EL (cell line): ENCODE measurements around the gene GRK3.
"Not testable (repeated sequence)": the region's sequence is repeated elsewhere in the genome, so short reads cannot be mapped to it uniquely, and the experiment has no call there.

ENCODE experiments used
- DNase-seq: peaks from one replicate; pipeline ENCODE4 v3.0.0-alpha.2; 2016

The GRK3 gene

GRCh38 chr22:25702571-25703167 is 138.2 kb downstream of the GRK3 start:
- DNase-seq = no peak

- no peak for DNase-seq
Observed at GRCh38 chr22:25704701-25705100, 140.2 kb downstream of the GRK3 start.

DNA sequence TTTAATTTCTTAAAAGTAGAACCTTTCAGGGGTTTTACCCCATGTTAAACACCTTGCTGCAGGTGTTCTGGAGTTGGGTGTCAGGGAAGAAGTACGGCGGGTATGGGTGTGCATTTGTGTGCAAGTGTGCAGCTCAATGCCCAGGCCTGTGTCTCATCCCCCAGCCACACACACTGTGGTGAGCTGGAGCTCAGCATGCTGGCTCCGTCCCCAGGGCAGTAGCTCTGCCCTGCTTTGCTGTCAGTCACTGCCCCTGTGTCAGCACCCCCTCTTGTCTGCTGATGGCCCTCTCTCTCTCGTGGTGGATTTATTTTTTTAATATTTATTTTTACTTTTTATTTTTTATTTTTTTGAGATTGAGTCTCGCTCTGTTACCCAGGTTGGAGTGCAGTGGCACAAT is 141.7 kb downstream of the GRK3 start:
- DNase-seq = no peak

DNA sequence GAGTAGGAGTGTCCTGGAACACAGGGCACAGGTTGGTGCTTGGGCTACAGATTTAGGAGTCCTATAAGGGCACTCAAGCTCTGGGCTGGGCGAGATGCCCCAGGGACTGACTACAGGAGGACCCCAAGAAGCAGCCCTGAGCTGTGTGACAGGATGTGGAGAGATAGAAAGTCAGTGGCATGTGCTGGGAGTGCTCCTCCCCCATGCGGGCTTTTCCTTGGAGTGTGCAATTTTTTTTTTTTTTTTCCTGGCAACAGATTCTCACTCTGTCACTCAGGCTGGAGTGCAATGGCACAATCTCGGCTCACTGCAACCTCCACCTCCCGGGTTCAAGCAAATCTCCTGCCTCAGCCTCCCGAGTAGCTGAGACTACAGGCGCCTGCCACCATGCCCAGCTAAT is 144.0 kb downstream of the GRK3 start:
- DNase-seq = not testable (repeated sequence)

DNA sequence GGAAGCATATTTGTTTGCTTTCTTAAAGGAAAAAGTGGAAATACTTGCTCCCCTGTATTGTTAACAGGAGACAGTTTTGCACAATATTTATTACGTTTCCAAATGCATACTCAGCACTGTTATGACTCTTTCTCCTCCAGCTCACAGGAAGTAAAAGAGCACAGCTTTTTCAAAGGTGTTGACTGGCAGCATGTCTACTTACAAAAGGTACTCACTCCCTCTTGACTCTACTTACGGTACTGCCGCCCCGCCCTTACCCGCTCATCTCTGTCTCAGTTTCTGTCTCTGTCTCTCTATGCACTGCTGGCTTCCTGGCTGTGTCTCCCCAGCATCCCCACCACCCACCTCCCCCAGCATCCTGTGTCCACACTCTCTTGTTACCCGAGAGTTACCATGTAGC is 145.3 kb downstream of the GRK3 start:
- DNase-seq = no peak

- no peak for DNase-seq
Observed at GRCh38 chr22:25710501-25710900, 146.0 kb downstream of the GRK3 start.

DNA sequence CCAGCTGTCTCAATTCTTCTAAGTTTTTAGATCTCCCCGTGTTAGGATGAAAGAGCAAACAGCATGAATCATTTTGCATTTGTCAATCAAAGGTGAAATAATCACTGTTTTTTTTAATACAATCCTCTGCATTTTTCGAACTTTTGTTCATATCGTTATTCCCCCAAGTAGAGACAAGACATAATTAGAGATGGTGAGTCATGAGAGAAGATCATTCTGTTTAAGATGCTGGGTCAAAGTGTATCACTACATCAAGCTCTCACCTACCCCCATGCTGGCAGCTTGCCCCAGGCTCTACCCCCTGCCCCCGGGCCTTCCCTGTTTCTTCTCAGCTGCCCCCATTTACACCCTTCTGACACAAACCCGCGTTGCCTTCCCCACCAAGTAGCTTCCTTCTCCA is 147.0 kb downstream of the GRK3 start:
- DNase-seq = no peak

DNA sequence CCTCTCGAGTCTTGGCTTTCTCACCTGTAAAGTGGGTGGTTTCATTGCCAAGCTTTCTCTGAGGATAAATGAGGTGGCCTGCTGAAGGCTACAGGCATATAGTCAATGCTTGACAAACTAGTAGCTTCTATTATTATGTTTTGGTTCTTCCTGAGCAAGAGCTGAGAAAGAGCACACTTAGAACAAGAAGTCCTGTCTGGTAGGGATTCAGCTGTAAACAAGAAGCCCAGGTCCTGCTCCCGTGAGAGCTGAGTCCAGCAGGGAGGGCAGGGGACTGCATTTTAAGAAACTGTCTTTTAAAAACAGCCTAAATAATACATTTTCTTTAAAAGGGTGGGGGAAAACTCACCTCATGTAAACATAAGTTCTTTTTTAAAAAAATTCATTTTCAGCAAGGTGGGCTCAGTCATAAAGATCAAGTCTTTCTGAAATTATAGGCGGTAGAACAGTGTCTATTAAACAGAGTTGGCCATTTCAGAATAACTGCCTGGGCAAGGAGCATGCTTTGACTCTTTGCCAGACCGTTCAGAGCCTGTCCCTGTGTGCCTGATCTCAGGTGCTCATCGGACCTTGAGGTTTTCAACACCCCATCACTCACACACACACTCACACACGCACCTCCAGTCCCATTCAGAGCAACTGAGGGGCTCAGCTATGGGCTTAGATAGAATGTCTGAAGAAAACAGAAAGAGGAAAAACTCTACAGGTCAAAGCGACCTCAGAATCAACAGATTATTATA is 148.4 kb downstream of the GRK3 start:
- DNase-seq = no peak

- DNase-seq = no peak
Observed at GRCh38 chr22:25714070-25714469, 149.6 kb downstream of the GRK3 start.

DNA sequence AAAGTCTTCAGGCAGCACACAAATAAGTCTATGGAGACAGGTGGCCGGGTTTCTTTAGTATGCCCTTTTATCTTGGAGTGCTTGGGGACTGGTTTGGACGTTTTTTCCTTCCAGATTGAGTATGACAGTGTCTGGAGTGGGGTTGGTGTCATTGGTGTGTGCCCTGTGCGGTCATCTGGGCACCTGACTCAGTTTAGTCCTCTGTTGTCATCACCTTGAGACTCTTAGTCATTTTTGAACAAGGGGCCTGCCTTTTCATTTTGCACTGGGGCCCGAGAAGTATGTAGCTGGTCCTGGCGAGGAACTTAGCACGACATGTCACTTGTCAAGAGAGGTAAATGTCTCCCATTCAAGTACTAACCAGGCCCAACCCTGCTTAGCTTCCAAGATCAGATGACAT is 150.3 kb downstream of the GRK3 start:
- DNase-seq = no peak

DNA sequence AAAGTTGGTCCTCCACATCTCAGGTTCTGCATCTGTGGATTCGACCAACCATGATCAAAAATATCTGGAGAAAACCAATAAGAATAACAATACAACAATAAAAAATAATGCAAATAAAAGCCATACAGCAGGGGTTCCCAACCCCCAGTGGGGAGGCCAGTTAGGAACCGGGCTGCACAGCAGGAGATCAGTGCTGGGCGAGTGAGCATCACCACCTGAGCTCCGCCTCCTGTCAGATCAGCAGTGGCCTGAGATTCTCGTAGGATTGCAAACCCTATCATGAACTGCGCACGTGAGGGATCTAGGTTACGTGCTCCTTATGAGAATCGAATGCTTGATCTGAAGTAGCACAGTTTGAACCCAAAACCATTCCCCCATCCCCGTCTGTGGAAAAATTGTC is 152.2 kb downstream of the GRK3 start:
- DNase-seq = no peak

DNA sequence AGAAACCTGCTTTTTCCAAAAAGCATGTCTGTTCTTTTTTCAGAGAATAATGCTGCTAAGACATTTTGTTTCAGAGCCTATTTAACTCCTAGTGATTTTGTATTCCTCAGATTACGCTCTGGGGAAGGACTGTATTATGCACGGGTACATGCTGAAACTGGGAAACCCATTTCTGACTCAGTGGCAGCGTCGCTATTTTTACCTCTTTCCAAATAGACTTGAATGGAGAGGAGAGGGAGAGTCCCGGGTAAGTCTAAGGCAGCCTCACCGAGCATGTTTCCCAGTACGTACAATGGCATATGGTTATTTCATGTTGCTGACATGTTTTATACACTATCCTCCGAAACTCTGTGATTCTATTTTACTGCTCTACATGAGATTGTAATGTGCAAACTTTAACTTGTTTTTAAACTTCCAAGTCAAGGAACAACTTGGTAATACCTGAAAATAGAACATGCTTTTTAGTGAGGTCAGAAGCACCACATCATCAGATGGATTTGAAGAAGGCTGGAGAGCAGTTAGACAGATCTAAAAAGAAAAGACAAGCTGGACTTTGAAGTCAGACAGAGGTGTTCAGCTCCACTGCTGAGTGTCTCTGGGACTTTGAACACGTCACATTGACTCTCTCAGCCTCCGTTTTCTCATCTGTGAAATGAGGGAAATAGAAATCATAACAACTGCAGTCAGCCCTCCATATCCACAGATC is 153.8 kb downstream of the GRK3 start:
- no peak for DNase-seq

DNA sequence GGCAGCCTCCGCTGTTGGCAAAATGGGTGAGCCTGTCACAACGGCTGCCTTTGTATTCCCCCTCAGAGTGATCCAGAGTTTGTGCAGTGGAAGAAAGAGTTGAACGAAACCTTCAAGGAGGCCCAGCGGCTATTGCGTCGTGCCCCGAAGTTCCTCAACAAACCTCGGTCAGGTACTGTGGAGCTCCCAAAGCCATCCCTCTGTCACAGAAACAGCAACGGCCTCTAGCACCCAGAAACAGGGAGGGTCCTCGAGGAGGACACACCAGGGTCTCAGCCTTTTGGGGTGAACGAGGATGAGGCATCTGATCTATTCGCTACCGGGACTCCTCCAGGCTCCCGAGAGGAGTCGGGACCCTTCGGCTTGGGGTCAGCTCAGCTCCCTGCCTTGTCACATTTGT is 157.7 kb downstream of the GRK3 start:
- DNase-seq = no peak

DNA sequence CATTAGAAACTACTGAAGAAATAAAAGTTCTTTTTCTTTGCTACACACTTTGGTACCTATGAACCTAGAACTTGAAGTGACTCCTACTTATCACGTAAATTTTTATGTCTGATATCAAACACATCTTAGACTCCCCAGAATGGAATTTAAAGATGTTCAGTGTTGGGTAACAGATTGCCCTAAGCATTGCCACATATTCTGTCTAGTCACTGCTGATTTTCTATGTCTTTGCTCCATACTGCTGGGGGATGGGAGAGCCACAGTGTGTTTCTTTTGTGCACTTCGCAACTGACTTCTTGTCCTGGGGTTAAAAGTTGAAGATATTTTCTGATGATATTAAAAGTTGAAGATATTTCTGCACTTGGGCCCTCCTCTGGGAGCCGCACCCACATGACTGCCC is 158.2 kb downstream of the GRK3 start:
- no peak for DNase-seq

- no peak for DNase-seq
Observed at GRCh38 chr22:25726241-25726640, 161.8 kb downstream of the GRK3 start.

- DNase-seq = no peak
Observed at GRCh38 chr22:25728071-25728470, 163.6 kb downstream of the GRK3 start.

- DNase-seq = no peak
Observed at GRCh38 chr22:25729016-25729995, 164.8 kb downstream of the GRK3 start.

DNA sequence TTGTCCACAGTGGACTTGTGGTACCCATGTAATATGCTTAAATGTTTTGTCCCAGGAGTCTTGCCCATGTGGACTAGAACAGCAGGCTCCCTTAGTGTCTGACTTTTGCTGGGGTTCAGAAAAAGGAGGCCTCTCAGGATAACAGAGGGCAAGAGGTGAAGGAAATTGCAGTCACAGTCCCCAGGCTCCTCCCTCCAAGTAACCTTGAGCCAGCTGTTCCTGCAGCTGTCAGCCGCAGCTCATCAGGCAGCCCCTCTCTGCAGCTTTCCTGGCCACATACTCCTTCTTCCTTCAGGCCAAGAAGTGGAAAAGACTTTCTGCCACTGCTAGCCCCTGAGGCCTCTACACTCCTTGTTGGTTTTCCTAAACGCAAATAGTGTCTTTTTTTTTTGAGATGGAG is 171.2 kb downstream of the GRK3 start:
- DNase-seq = no peak

GRCh38 chr22:25736378-25737011 is 172.0 kb downstream of the GRK3 start:
- no peak for DNase-seq

DNA sequence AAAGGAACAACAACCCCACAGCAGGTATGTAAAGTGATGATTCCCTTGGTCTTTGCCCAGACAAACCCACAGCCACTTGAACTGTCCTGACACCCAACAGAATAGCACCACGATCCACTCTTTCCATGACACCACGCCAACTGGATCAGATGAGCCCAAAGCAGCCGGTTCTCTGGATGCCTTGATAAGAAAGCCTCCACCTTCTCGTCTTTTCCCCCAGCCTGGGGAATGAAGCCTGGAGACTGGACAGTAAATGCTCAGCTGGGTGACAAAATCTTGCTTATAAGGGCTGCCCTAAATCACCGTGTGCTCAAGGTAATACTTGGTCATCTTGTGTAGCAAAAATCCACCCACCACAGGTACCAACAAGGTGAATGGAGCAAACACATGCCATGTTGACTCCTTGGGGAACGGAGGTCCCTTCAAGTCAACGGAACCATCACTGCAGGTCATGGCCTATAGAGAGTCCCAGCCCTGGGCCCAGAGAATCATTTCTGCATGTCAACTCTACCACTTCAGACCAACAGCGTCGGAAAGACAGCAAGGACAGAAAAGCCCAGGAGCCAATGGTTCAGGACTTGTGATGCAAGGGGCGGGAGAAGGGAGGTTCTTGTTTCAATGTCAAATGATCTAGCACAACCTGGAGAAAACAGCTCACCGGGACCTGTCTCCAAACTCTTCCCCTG is 175.3 kb downstream of the GRK3 start:
- DNase-seq = no peak

DNA sequence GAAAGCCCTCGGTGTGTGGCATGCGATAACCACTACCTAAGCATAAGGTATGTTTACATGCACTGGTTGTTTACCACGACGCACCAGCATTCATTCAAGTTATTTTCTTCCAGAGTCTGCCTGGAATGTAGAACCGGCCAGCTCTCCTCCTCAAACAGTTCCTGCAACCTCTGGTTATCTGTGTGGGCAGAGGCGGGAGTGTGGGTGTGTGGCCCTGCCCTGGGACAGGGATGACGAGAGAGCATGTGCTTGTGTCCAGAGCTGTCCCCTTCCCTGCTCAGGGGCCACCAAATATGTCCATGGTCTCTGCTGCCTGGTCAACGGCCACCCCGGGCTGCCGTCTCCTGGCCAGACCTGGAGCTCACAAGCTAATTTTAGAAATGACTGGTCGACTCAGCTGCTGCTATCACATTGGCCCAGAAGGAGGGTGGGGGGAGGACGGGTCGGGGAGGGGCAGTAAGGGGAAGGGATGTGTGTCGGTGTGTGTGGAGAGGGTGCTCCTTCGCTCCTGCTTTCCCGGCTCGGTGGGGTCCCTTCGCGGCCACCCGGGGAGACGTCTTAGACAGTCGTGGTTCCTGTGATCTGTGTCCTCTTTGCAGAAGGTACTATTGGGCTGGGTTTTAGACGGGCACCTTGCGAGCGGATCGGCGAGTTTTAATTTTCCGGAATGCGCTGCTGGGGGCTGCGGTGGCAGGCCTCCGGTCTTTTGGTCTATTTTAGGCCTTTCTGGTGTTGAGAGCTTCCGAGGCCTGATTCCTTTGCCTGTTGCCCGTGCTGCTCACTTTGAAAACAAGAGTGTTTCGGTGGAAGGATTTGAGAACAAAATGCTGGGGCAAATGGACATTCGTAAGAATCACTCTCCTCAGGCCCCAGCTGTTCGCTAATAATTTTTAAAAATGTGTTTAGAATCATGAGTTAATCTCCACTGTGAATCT is 177.5 kb downstream of the GRK3 start, which contains the start of gene MYO18B:
Gene MYO18B, plus strand, starts transcription at position 497 of the 935 bp plus-strand sequence. CDS start 18,905 bp downstream, outside the sequence.
- no peak for DNase-seq
